GM12878 (cell line): ENCODE data around the gene PLAAT3. TPM values are rescaled to one million over a fixed set of nuclear protein-coding genes. Genes with fewer than 3 reads are reported as not detected.

ENCODE experiments used
- ATAC-seq: fragments of 200-7000 bp; cut with Tn5 transposase; 3 replicates; pipeline ENCODE4 v1.9.1; 2020; ENCODE audit warnings: mild to moderate bottlenecking, moderate library complexity
- BruUV-seq: library from RNA; stranded (reverse); fragments of 400-500 nt; replicated peaks from 2 replicates; lab custom pipeline; 2021; lab: Mats Ljungman, UMichigan
- CTCF ChIA-PET: fragments of 300-600 bp; sonication (Branson Sonifier 250); formaldehyde crosslinking; extraction: SDS; loops from one replicate; lab custom pipeline; 2021; ENCODE audit warnings: inconsistent platforms; lab: Yijun Ruan, JAX
- POLR2A ChIA-PET: fragments of 350-600 bp; formaldehyde crosslinking; extraction: SDS; loops from one replicate; lab custom pipeline; 2021; ENCODE audit warnings: inconsistent platforms; lab: Charles Lee
- RAD21 ChIA-PET: fragments of 300-600 bp; sonication (Branson Sonifier 250); formaldehyde crosslinking; loops from one replicate; lab custom pipeline; 2023; ENCODE audit warnings: antibody characterized with exemption; ENCODE audit not compliant: unreplicated experiment; lab: Charles Lee
- SMC1A ChIA-PET: fragments of 300-600 bp; sonication (Branson Sonifier 250); formaldehyde crosslinking; loops from one replicate; lab custom pipeline; 2023; ENCODE audit not compliant: unreplicated experiment, uncharacterized antibody; lab: Charles Lee
- DNase-seq: peaks from one replicate; pipeline ENCODE4 v3.0.0-alpha.2; 2011; ENCODE audit warnings: low read depth, low spot score
- FAIRE-seq: peaks from 3 replicates; lab custom pipeline; 2011; peaks lifted over from hg19 to GRCh38; lab: Jason Lieb, UNC
- H2AFZ ChIP-seq: 2 replicates; pipeline ENCODE4 v1.6.0; 2011; ENCODE audit warnings: low read depth, low read length, control low read depth; ENCODE audit not compliant: control insufficient read depth
- H3K27ac ChIP-seq: 2 replicates; pipeline ENCODE4 v1.5.1; 2011; ENCODE audit warnings: control low read depth; ENCODE audit not compliant: control insufficient read depth, insufficient read depth
- H3K27me3 ChIP-seq, 2 experiments: replicated peaks in 1 of 2; 2 replicates each; pipeline versions ENCODE4 v1.6.0 to v1.6.1; 2011; ENCODE audit warnings: low read length in 1 of 2; ENCODE audit not compliant: control insufficient read depth in 2 of 2, insufficient read depth in 2 of 2
- H3K36me3 ChIP-seq, 2 experiments: 2 replicates each; pipeline ENCODE4 v1.5.1; 2011; ENCODE audit warnings: low read length in 1 of 2; ENCODE audit not compliant: control insufficient read depth in 2 of 2, insufficient read depth in 2 of 2
- H3K4me1 ChIP-seq: 2 replicates; pipeline ENCODE4 v1.6.1; 2011; ENCODE audit warnings: mild to moderate bottlenecking, low read length, moderate library complexity, mixed read lengths; ENCODE audit not compliant: control insufficient read depth, insufficient read depth
- H3K4me2 ChIP-seq: 2 replicates; pipeline ENCODE4 v1.6.0; 2011; ENCODE audit warnings: control low read depth; ENCODE audit not compliant: control insufficient read depth, insufficient read depth
- H3K4me3 ChIP-seq: fragments of 200-600 bp; sonication (generic); 2 replicates; pipeline ENCODE4 v1.5.1; 2016
- H3K79me2 ChIP-seq: 2 replicates; pipeline ENCODE4 v1.6.0; 2011; ENCODE audit warnings: low read length; ENCODE audit not compliant: control insufficient read depth, insufficient read depth
- H3K9ac ChIP-seq: 2 replicates; pipeline ENCODE4 v1.8.0; 2011; ENCODE audit warnings: low read length, control low read depth, mixed read lengths; ENCODE audit not compliant: control insufficient read depth, insufficient read depth
- H3K9me3 ChIP-seq: replicated peaks from 3 replicates; pipeline ENCODE4 v1.5.1; 2011; ENCODE audit warnings: mild to moderate bottlenecking, low read length; ENCODE audit not compliant: control insufficient read depth, insufficient read depth
- H4K20me1 ChIP-seq: 2 replicates; pipeline ENCODE4 v1.6.0; 2011; ENCODE audit not compliant: control insufficient read depth, insufficient read depth
- E4F1 ChIP-seq: fragments of 450-650 bp; IDR thresholded peaks from 2 replicates; pipeline ENCODE4 v1.6.1; 2018; ENCODE audit warnings: borderline replicate concordance, mild to moderate bottlenecking; ENCODE audit not compliant: partially characterized antibody
- MAX ChIP-seq: IDR thresholded peaks from 2 replicates; pipeline ENCODE4 v1.6.1; 2012; ENCODE audit warnings: low read depth, low read length, improper control_type of control experiment
- MTA2 ChIP-seq: fragments of 450-650 bp; IDR thresholded peaks from 2 replicates; pipeline ENCODE4 v1.6.1; 2016; ENCODE audit warnings: low read depth, mild to moderate bottlenecking, moderate library complexity
- NBN ChIP-seq: fragments of 450-650 bp; IDR thresholded peaks from 2 replicates; pipeline ENCODE4 v1.6.1; 2016
- NR2C2 ChIP-seq: IDR thresholded peaks from 2 replicates; pipeline ENCODE4 v1.6.1; 2011; ENCODE audit warnings: borderline replicate concordance, low read depth; ENCODE audit not compliant: control insufficient read depth, insufficient read length
- PKNOX1 ChIP-seq: fragments of 450-650 bp; IDR thresholded peaks from 2 replicates; pipeline ENCODE4 v1.6.1; 2016; ENCODE audit warnings: mild to moderate bottlenecking
- POU2F2 ChIP-seq: IDR thresholded peaks from 3 replicates; pipeline ENCODE4 v1.6.1; 2011; ENCODE audit warnings: low read depth, mild to moderate bottlenecking, low read length, borderline replicate concordance
- RB1 ChIP-seq: fragments of 450-650 bp; formaldehyde crosslinking; IDR thresholded peaks from 2 replicates; pipeline ENCODE4 v1.6.1; 2017; ENCODE audit warnings: mild to moderate bottlenecking, borderline replicate concordance
- TAF1 ChIP-seq: IDR thresholded peaks from 2 replicates; pipeline ENCODE4 v1.6.1; 2011; ENCODE audit warnings: mild to moderate bottlenecking, low read depth, low read length, borderline replicate concordance
- TARDBP ChIP-seq: IDR thresholded peaks from 2 replicates; pipeline ENCODE4 v1.6.1; 2016; ENCODE audit warnings: borderline replicate concordance
- WGBS: methylation state at CpG from one replicate; pipeline ENCODE4 v1.1.6; 2016; ENCODE audit warnings: low lambda C conversion rate; ENCODE audit not compliant: insufficient replicate concordance, insufficient coverage; ENCODE audit errors: missing lambda C conversion rate; 5-methylcytosine and 5-hydroxymethylcytosine counted together
- in situ Hi-C: fragments of 300-500 bp; cut with MboI; formaldehyde crosslinking; loops from 9 replicates; pipeline ENCODE4 v1.14.3; 2018; ENCODE audit warnings: mixed read lengths
- intact Hi-C: fragments of 100-400 bp; cut with micrococcal nuclease; formaldehyde crosslinking; loops from one replicate; pipeline ENCODE4 v1.14.2; 2022; ENCODE audit not compliant: unreplicated experiment
- polyA plus RNA-seq, 11 experiments: library from polyadenylated mRNA; depleted of rRNA in 4 of 11; unstranded in 6 of 11; stranded (reverse) in 5 of 11; fragments of >200 nt; fragmentation: Nextera tagmentation in 4 of 11; fragmentation: Illumina TruSeq in 1 of 11; extraction: Ambion mirVana in 4 of 11; extraction: Trizol in 1 of 11; gene quantifications; 1 replicate in 1 of 11; 2 replicates in 10 of 11; pipeline versions ENCODE4 v1.2.1 to v1.2.3, GENCODE V29; 2011 to 2016; ENCODE audit warnings: inconsistent platforms in 2 of 11, missing spikeins in 2 of 11, low read depth in 1 of 11
- total RNA-seq, 4 experiments: library from RNA; depleted of rRNA in 3 of 4; stranded (reverse); fragments of >200 nt in 3 of 4; fragmentation: Illumina TruSeq in 1 of 4; extraction: Trizol in 1 of 4; gene quantifications; 2 replicates each; pipeline versions ENCODE4 v1.2.1 to v1.2.3, GENCODE V29; 2013 to 2021

The PLAAT3 gene
- total and polyA plus RNA-seq, 10 of the 15 experiments (the other 5 are each of a cell fraction or from before 2014, with no cell fraction given) = 4.8 to 37.0 (median 14.8) TPM

GRCh38 chr11:63623513-63624140 lies 9.4 kb upstream of the PLAAT3 start (continued):
- TF ChIP-seq E4F1 = no peak
- TF ChIP-seq MTA2 = no peak
- no peak for TF ChIP-seq TAF1
- TF ChIP-seq TARDBP = no peak
- TF ChIP-seq MAX = no peak

GRCh38 chr11:63622323-63622722 lies 8.1 kb upstream of the PLAAT3 start:
- ChIA-PET CTCF (interaction anchor here (0.6 to 1.6 kb wide), 3 partner anchors 9 to 599 kb away, joined by 3 read pairs; no protein-coding TSS in a partner anchor), POLR2A (interaction anchor here (0.6 kb wide), 1 partner anchor 55 kb away, joined by 3 read pairs; no protein-coding TSS in a partner anchor), RAD21 (no interaction called here), SMC1A (interaction anchor here (0.8 to 2.2 kb wide), 3 partner anchors 100 to 144 kb away, joined by 3 to 8 read pairs (median 3); no protein-coding TSS in a partner anchor)
- no peaks in the 10 kb centered on the region for H4K20me1 ChIP-seq
- H3K27ac ChIP-seq = no peak overlapping the region
- H3K9ac ChIP-seq = no peak overlapping the region
- no peaks in the 10 kb centered on the region for H3K79me2 ChIP-seq
- H3K36me3 ChIP-seq = no peaks in the 10 kb centered on the region
- intact Hi-C loops = no loop called here
- no peaks in the 10 kb centered on the region for H3K9me3 ChIP-seq
- no peak for DNase-seq
- FAIRE-seq = no peak
- WGBS = 0% methylated on average over 2 of the region's 2 CpGs
- H3K27me3 ChIP-seq = no peaks in the 10 kb centered on the region
- ATAC-seq = no peak
- no peak overlapping the region for H2AFZ ChIP-seq
- H3K4me3 ChIP-seq = no peak overlapping the region
- BruUV-seq = no TSS peak
- in situ Hi-C loops = no loop called here
- no peak overlapping the region for H3K4me2 ChIP-seq
- no peak for TF ChIP-seq NR2C2
- no peak for TF ChIP-seq RB1
- TF ChIP-seq POU2F2 = no peak
- TF ChIP-seq PKNOX1 = peak; percentile 72
- no peak for TF ChIP-seq NBN
- H3K4me1 ChIP-seq = no peaks in the 10 kb centered on the region
